Activated CD4-positive, alpha-beta T cell treated with anti-CD3 and anti-CD28 coated beads for 36 hours (primary cell): ENCODE measurements around the gene WNT8B. TPM values are rescaled to one million over a fixed set of nuclear protein-coding genes. Genes with fewer than 3 reads are reported as not detected.
A peak's percentile ranks its signal among the peaks of the same experiment; 100 is the strongest.

Experiments used
- ATAC-seq: fragments of 200-7000 bp; cut with Tn5 transposase; one replicate; pipeline ENCODE4 v1.10.0; 2021; ENCODE audit warnings: mild to moderate bottlenecking, moderate library complexity
- CTCF ChIA-PET: fragments of 350-600 bp; sonication (Branson Sonifier 250); formaldehyde crosslinking; loops from one replicate; lab custom pipeline; 2021; ENCODE audit warnings: antibody characterized with exemption; lab: Charles Lee
- POLR2A ChIA-PET: fragments of 350-600 bp; sonication (Branson Sonifier 250); formaldehyde crosslinking; loops from one replicate; lab custom pipeline; 2021; ENCODE audit warnings: antibody characterized with exemption, inconsistent platforms; lab: Charles Lee
- DNase-seq: peaks from one replicate; pipeline ENCODE4 v3.0.0-alpha.2; 2020
- H3K27ac Mint-ChIP-seq: one replicate; pipeline ENCODE4 v1.8.0; 2021; ENCODE audit warnings: mixed read lengths
- H3K27me3 Mint-ChIP-seq: one replicate; pipeline ENCODE4 v1.8.0; 2021; ENCODE audit warnings: mixed read lengths
- H3K36me3 Mint-ChIP-seq: one replicate; pipeline ENCODE4 v1.8.0; 2021; ENCODE audit warnings: low read depth, mixed read lengths
- H3K4me1 Mint-ChIP-seq: one replicate; pipeline ENCODE4 v1.8.0; 2021; ENCODE audit warnings: mixed read lengths
- H3K4me3 Mint-ChIP-seq: one replicate; pipeline ENCODE4 v1.8.0; 2021; ENCODE audit warnings: mild to moderate bottlenecking, moderate library complexity, mixed read lengths
- H3K9me3 Mint-ChIP-seq: one replicate; pipeline ENCODE4 v1.8.0; 2021; ENCODE audit warnings: low read depth, mixed read lengths
- intact Hi-C, 2 experiments: fragments of 100-400 bp; cut with DNase I in 1 of 2; cut with micrococcal nuclease in 1 of 2; formaldehyde crosslinking; loops; one replicate each; pipeline versions ENCODE4 v1.14.2 to v1.15.1; 2022 to 2024; cut with DNase I, micrococcal nuclease
- total RNA-seq, 2 experiments: library from RNA; stranded (reverse); gene quantifications; one replicate each; pipeline ENCODE4 v1.2.3, GENCODE V29; 2021

Gene WNT8B
- under 1 TPM; 0.40 to 0.43 TPM for total RNA-seq

DNA sequence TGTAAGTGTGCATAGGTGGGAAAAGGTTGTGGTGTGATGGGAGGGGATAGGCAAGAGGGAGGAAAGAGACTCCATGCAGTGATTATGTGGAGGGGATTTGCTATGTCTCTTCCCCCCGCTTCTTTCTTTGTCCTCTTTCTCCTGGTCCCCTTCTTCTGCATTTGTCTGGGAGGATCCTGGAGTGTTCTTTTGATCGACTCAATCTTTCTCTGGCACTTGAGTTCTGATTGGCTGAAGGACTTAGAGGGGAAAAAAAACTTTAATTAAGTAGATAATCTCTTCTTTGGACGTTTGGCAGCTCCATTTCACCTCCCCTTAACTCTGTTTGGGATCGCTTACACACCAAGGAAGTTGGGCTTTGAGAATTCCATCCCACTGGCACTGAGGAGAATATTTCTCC is at the start of gene WNT8B:
TSS of gene WNT8B (plus strand) at position 301 of the 400 bp plus-strand sequence. CDS start 160 bp downstream, outside the sequence.
- no peak for ATAC-seq
- H3K36me3 Mint-ChIP-seq = no peaks in the 10 kb centered on the region
- POLR2A ChIA-PET = no interaction called here
- no peaks in the 10 kb centered on the region for H3K4me1 Mint-ChIP-seq
- H3K27ac Mint-ChIP-seq = no peak within 1 kb of the TSS
- intact Hi-C loops = no loop called here
- no peaks in the 10 kb centered on the region for H3K27me3 Mint-ChIP-seq
- H3K4me3 Mint-ChIP-seq = no peak within 1 kb of the TSS
- no peaks in the 10 kb centered on the region for H3K9me3 Mint-ChIP-seq
- CTCF ChIA-PET = interaction anchor here (0.7 kb wide), 1 partner anchor 51 kb away, joined by 4 read pairs; no protein-coding TSS in a partner anchor
- DNase-seq = no peak

DNA sequence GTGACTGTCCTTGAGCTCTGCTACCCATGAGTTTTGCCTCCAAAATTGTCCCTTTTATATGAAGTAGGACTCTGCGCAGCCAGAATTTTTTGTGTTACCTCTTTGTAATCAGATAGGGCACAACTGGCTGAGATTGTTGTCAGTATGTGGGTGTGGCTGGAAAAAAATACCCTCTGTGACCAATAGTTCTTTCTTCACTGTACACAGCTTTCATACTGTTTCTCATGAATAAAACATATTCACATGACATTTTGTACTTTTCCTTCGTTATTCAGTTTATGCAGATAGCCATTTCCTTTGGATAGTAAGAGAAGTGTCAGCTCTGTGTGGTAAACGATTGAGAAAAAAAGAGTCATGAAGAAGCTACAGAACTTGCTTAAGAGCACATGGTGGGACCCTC is 49.6 kb upstream of the WNT8B start:
- CTCF ChIA-PET = interaction anchor here (1.1 kb wide), 1 partner anchor 98 kb away, joined by 3 read pairs; no protein-coding TSS in a partner anchor

DNA sequence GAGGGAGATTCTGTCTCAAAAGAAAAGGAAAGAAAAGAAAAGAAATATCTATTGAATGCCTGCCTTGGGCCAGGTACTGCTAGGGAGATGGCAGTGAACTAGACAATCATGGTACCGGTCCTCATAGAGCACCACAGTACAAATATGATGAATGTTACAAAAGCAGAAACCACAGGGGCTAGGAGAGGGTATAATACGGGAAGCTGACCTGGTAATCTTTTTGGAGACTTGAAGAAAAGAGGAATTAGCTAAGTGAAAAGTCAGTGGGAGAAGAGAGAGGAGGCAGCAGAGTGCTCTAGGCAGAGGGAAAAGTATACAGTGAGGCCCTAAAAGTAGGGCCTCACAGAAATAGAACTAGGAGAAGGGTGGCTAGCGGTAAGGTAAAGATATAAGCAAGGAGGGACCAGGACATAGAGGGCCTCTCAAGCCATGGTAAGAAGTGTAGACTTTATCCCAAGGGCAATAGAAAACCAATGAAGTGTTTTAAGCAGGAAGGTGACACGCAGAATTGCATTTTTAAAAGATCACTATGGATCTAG is 42.8 kb upstream of the WNT8B start:
- POLR2A ChIA-PET = no interaction called here
- ATAC-seq (no peak), DNase-seq (no peak)
- intact Hi-C loops = no loop called here
- H3K27me3 Mint-ChIP-seq = peaks cover 6% of the 10 kb centered on the region
- CTCF ChIA-PET = interaction anchor here (1.0 kb wide), 2 partner anchors 9 to 13 kb away, joined by 3 read pairs; no protein-coding TSS in a partner anchor
- H3K27ac Mint-ChIP-seq = no peak overlapping the region
- no peaks in the 10 kb centered on the region for H3K4me1 Mint-ChIP-seq
- no peaks in the 10 kb centered on the region for H3K9me3 Mint-ChIP-seq
- no peak overlapping the region for H3K4me3 Mint-ChIP-seq
- no peaks in the 10 kb centered on the region for H3K36me3 Mint-ChIP-seq

More for the DNA sequence above, 49.6 kb upstream of the WNT8B start:
- H3K9me3 Mint-ChIP-seq = peaks cover 2% of the 10 kb centered on the region
- no peaks in the 10 kb centered on the region for H3K36me3 Mint-ChIP-seq
- DNase-seq (no peak), ATAC-seq (no peak)
- POLR2A ChIA-PET = no interaction called here
- H3K4me1 Mint-ChIP-seq = no peaks in the 10 kb centered on the region
- intact Hi-C loops = no loop called here
- H3K27ac Mint-ChIP-seq = no peak overlapping the region
- peaks cover 2% of the 10 kb centered on the region for H3K27me3 Mint-ChIP-seq
- H3K4me3 Mint-ChIP-seq = no peak overlapping the region

- H3K36me3 Mint-ChIP-seq = no peaks in the 10 kb centered on the region
- ChIA-PET CTCF (interaction anchor here (1.3 kb wide), 1 partner anchor 11 kb away, joined by 3 read pairs; no protein-coding TSS in a partner anchor), POLR2A (no interaction called here)
- DNase-seq = no peak
- intact Hi-C loops = loop anchor here in 1 of 2 experiments (5.0 kb wide), 1 partner anchor 35 kb away; no protein-coding TSS in a partner anchor
- H3K4me1 Mint-ChIP-seq = no peaks in the 10 kb centered on the region
- ATAC-seq = no peak
- H3K4me3 Mint-ChIP-seq = no peak overlapping the region
- H3K27me3 Mint-ChIP-seq = peaks cover 2% of the 10 kb centered on the region
- H3K27ac Mint-ChIP-seq = no peak overlapping the region
- H3K9me3 Mint-ChIP-seq = no peaks in the 10 kb centered on the region
Measured at GRCh38 chr10:100427374-100427773, 35.4 kb upstream of the WNT8B start.

GRCh38 chr10:100433253-100434240 is 29.3 kb upstream of the WNT8B start:
- H3K36me3 Mint-ChIP-seq = no peaks in the 10 kb centered on the region
- ChIA-PET POLR2A (no interaction called here), CTCF (interaction anchor here (0.6 to 6.8 kb wide), 32 partner anchors 9 to 454 kb away, joined by 3 to 236 read pairs (median 4); partner anchors contain the start of genes PKD2L1, SCD and SEC31B)
- no peak overlapping the region for H3K27ac Mint-ChIP-seq
- H3K27me3 Mint-ChIP-seq = peaks cover 2% of the 10 kb centered on the region
- peak overlapping the region; percentile 7 for H3K4me3 Mint-ChIP-seq
- ATAC-seq (peak; percentile 98), DNase-seq (peak; percentile 98)
- peaks cover 5% of the 10 kb centered on the region for H3K4me1 Mint-ChIP-seq
- intact Hi-C loops = loop anchor here (1.0 to 10.0 kb wide), 8 partner anchors 48 to 589 kb away; no protein-coding TSS in a partner anchor
- no peaks in the 10 kb centered on the region for H3K9me3 Mint-ChIP-seq

DNA sequence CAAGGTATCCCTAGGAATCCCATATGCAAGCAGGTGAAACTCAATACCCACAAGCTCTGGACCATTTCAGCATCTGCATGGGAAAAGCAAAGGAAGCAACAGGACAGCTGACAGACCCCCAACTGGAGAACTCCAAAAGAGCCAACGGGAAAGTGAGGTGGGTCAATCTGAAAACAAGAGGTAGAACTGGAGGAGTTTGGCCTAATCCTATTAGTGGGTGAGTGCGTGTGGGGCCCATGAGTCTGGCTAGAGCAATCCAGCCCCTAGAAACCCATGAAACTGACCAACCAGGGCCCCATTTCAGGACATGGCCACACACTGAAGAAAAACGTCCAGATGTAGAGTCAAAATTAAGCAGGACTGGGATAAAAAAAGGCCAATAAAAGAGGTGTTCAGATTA is 26.6 kb upstream of the WNT8B start:
- Mint-ChIP-seq H3K4me3 (no peak overlapping the region), H3K9me3 (no peaks in the 10 kb centered on the region), H3K27ac (no peak overlapping the region), H3K36me3 (no peaks in the 10 kb centered on the region), H3K4me1 (peaks cover 5% of the 10 kb centered on the region), H3K27me3 (peaks cover 2% of the 10 kb centered on the region)
- CTCF ChIA-PET = interaction anchor here (0.6 kb wide), 1 partner anchor 489 kb away, joined by 3 read pairs; no protein-coding TSS in a partner anchor
- POLR2A ChIA-PET = no interaction called here
- ATAC-seq (no peak), DNase-seq (no peak)
- intact Hi-C loops = loop anchor here in 1 of 2 experiments (10.0 kb wide), 2 partner anchors 439 to 591 kb away; no protein-coding TSS in a partner anchor

DNA sequence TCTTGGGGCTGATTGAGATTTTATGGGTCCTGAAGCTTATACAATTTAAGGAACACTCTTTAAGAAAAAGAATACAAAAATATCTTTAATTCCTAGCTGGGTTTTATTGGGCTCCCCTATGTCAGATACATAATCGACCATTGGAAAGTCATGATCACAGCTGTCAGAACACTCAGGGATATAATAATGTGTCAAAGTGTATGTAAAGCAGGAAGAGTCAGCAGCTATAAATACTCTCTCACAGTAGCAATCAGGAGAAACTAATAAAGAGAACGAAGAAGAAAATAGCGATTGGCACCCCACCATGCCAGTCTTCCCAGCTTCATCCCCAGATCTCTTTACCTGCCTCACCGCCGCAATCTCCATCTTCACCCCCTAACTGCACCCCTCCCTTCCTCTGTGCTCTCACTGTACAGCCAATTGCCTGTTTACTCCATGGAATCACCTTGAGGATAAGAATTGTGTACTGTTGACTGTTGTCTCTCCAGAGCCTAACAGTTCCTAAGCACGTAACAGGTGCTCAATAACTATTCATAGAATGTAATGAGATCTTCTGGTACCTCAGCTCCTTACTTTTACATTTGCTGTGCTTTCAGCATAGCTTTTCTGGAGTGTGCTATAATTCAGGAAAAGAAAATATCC is 24.0 kb upstream of the WNT8B start:
- Mint-ChIP-seq H3K27me3 (peaks cover 1% of the 10 kb centered on the region), H3K9me3 (no peaks in the 10 kb centered on the region), H3K36me3 (no peaks in the 10 kb centered on the region), H3K27ac (no peak overlapping the region), H3K4me1 (peaks cover 3% of the 10 kb centered on the region), H3K4me3 (no peak overlapping the region)
- ChIA-PET POLR2A (no interaction called here), CTCF (interaction anchor here (0.6 to 3.5 kb wide), 16 partner anchors 8 to 125 kb away, joined by 3 to 23 read pairs (median 4); no protein-coding TSS in a partner anchor)
- intact Hi-C loops = loop anchor here in 1 of 2 experiments (10.0 kb wide), 2 partner anchors 436 to 594 kb away; no protein-coding TSS in a partner anchor
- DNase-seq (no peak), ATAC-seq (no peak)

GRCh38 chr10:100442548-100442947 is 20.3 kb upstream of the WNT8B start:
- DNase-seq = no peak
- H3K9me3 Mint-ChIP-seq = no peaks in the 10 kb centered on the region
- no peak for ATAC-seq
- H3K36me3 Mint-ChIP-seq = no peaks in the 10 kb centered on the region
- POLR2A ChIA-PET = interaction anchor here (0.6 kb wide), 1 partner anchor 97 kb away, joined by 6 read pairs; no protein-coding TSS in a partner anchor
- H3K4me1 Mint-ChIP-seq = no peaks in the 10 kb centered on the region
- H3K27me3 Mint-ChIP-seq = peaks cover 1% of the 10 kb centered on the region
- H3K4me3 Mint-ChIP-seq = no peak overlapping the region
- CTCF ChIA-PET = interaction anchor here (0.5 to 1.2 kb wide), 2 partner anchors 9 to 139 kb away, joined by 3 to 4 read pairs; no protein-coding TSS in a partner anchor
- intact Hi-C loops = no loop called here
- no peak overlapping the region for H3K27ac Mint-ChIP-seq

- Mint-ChIP-seq H3K9me3 (no peaks in the 10 kb centered on the region), H3K4me3 (no peak overlapping the region), H3K27ac (no peak overlapping the region), H3K36me3 (no peaks in the 10 kb centered on the region), H3K27me3 (peaks cover 1% of the 10 kb centered on the region), H3K4me1 (no peaks in the 10 kb centered on the region)
- DNase-seq (no peak), ATAC-seq (no peak)
- ChIA-PET POLR2A (no interaction called here), CTCF (interaction anchor here (1.2 to 1.6 kb wide), 2 partner anchors 15 to 36 kb away, joined by 3 to 4 read pairs; no protein-coding TSS in a partner anchor)
- intact Hi-C loops = no loop called here
Measured at GRCh38 chr10:100446130-100446761, 16.6 kb upstream of the WNT8B start.

DNA sequence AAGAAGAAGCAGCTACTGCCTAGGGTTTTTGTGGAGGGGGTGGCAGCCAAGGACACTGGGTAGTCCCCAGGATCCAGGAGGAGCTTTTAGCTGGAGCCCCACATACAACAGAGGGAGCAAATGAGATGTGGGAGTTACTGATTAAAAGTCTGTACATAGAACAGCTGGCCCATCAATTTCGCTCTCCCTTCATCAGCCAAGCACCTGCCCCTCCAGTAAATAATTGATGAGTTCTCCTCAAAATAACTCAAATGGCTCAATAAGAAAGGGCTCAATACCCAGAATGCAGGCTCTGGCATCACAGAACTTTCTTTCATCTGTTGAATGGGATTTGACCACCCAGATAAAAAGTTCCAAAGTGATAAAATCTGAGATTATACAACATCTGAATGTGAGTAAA is 15.1 kb upstream of the WNT8B start:
- ChIA-PET POLR2A (no interaction called here), CTCF (interaction anchor here (0.6 kb wide), 1 partner anchor 205 kb away, joined by 3 read pairs; no protein-coding TSS in a partner anchor)
- Mint-ChIP-seq H3K9me3 (no peaks in the 10 kb centered on the region), H3K27ac (no peak overlapping the region), H3K36me3 (no peaks in the 10 kb centered on the region), H3K4me3 (no peak overlapping the region), H3K4me1 (no peaks in the 10 kb centered on the region), H3K27me3 (peaks cover 8% of the 10 kb centered on the region)
- intact Hi-C loops = no loop called here
- ATAC-seq (no peak), DNase-seq (no peak)
